ENCODE results near the gene CSTB. TPM values are rescaled to one million over a fixed set of nuclear protein-coding genes. Genes with fewer than 3 reads are reported as not detected.

Gene CSTB
- total RNA-seq, 1 donor from 2014 or later = 27.7 TPM

DNA sequence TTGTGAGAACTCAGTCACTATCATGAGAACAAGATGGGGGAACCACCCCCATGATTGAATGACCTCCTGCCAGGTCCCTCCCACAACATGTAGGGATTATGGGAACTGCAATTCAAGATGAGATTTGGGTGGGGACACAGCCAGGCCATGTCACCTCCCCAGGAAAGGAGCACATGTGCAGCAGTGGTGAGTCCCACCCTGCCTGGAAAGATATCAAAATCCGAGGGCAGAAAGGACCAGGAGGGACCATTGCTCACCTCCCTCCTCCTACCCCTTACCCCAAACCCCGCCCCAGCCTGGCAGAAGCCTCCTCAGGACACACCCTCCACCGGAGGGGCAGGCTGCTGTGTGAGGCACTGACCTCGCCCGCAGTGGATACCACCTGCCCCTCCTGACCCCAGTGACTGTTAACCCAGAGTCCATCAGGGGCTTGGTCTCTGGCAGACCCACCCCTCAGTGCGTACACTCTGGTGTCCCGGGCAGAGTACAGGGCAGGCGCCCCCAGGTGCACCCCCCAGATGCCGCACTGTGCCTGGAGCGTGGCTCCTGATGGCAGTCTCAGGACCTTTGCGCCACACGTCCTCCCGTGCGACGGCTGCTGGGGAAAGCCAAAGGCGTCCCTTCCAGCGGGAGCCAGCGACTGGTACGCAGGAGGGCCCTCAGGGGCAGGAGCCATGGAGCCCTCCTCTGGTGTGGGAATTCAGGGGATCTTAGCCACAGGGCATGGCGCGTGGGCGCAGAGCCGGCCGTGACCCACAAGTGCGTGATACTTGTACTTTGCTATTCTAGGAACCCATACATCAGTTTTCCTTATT lies 36.3 kb downstream of the CSTB start:
- Histone ChIP-seq H3K27me3 (ENCODE audit: insufficient read depth, low read length) (no peaks in the 10 kb centered on the region), H3K4me2 (ENCODE audit: low read length) (no peak overlapping the region), H3K27ac (ENCODE audit: low read depth, low read length) (no peak overlapping the region), H3K4me3 (ENCODE audit: insufficient read depth, low read depth, low read length) (no peak overlapping the region), H3K4me1 (ENCODE audit: insufficient read depth, low read length) (peaks cover 8% of the 10 kb centered on the region), H4K20me1 (ENCODE audit: insufficient read depth, low read length) (peaks cover 76% of the 10 kb centered on the region), H3K79me2 (ENCODE audit: insufficient read depth, low read length) (peaks cover 18% of the 10 kb centered on the region), H2AFZ (ENCODE audit: low read depth, low read length) (no peak overlapping the region), H3K36me3 (ENCODE audit: insufficient read depth, low read length) (peaks cover 3% of the 10 kb centered on the region), H3K9me3 (ENCODE audit: insufficient read depth, low read depth, low read length) (peaks cover 4% of the 10 kb centered on the region), H3K9ac (ENCODE audit: low read length) (no peak overlapping the region)
- Mint-ChIP-seq H3K4me3 (ENCODE audit: unreplicated experiment) (no peak overlapping the region), H3K27ac (ENCODE audit: unreplicated experiment) (no peak overlapping the region), H3K9me3 (ENCODE audit: unreplicated experiment) (peaks cover 2% of the 10 kb centered on the region), H3K4me1 (ENCODE audit: low read depth, unreplicated experiment) (peaks cover 10% of the 10 kb centered on the region), H3K36me3 (ENCODE audit: low read depth, unreplicated experiment) (peaks cover 33% of the 10 kb centered on the region), H3K27me3 (ENCODE audit: low read depth, unreplicated experiment) (no peaks in the 10 kb centered on the region)
- DNase-seq (ENCODE audit: low read depth) = no peak
- no peak for FAIRE-seq
- TF ChIP-seq, protein P1, sequence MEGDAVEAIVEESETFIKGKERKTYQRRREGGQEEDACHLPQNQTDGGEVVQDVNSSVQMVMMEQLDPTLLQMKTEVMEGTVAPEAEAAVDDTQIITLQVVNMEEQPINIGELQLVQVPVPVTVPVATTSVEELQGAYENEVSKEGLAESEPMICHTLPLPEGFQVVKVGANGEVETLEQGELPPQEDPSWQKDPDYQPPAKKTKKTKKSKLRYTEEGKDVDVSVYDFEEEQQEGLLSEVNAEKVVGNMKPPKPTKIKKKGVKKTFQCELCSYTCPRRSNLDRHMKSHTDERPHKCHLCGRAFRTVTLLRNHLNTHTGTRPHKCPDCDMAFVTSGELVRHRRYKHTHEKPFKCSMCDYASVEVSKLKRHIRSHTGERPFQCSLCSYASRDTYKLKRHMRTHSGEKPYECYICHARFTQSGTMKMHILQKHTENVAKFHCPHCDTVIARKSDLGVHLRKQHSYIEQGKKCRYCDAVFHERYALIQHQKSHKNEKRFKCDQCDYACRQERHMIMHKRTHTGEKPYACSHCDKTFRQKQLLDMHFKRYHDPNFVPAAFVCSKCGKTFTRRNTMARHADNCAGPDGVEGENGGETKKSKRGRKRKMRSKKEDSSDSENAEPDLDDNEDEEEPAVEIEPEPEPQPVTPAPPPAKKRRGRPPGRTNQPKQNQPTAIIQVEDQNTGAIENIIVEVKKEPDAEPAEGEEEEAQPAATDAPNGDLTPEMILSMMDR (IDR thresholded peaks at IDR 0.05; ENCODE audit: insufficient read depth, low read depth, low read length) = no peak
- no peak for TF ChIP-seq EZH2 (IDR thresholded peaks at IDR 0.05; ENCODE audit: insufficient read depth, low read length)

DNA sequence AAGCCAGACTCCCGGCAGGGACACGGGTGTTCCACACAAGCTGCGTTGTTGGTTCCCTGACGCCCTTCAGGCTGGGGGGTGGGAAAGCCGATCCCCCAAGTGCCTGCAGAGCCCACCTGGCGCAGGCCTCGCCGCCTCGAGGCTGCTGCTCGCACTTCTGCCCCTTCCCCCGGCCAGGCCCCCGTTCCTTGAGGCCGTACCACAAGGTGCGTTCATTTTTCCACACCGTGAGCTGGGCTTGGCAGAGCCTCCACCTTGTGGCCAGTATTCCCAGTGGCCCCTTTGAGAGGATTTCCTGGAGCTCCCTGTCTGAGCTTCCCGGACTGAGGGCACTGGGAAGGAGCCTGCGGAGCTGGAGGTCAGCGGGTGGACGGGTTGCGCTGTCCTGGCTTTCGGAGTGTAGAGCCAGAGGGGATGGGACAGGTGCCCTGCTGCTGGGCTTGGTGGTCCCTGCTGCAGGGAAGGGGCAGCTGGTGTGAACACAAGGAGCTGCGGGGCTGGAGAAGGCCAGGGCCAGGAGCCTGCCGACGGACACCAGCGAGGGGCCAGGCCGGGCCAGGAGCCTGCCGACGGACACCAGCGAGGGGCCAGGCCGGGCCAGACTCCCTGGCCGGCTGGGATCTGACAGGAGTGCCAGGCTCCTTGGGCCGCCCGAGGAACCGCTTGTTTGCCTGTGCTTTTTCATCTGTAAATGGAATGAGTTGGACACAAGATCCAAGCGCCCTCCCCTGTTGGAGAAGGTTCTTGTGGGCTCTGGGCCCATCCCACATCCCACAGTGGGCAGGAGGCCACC lies 38.8 kb downstream of the CSTB start:
- Histone ChIP-seq H3K4me3 (ENCODE audit: insufficient read depth, low read depth, low read length) (no peak overlapping the region), H4K20me1 (ENCODE audit: insufficient read depth, low read length) (peaks cover 90% of the 10 kb centered on the region)

More for the DNA sequence above, 38.8 kb downstream of the CSTB start:
- H3K4me1 Mint-ChIP-seq (ENCODE audit: low read depth, unreplicated experiment) = peaks cover 27% of the 10 kb centered on the region
- H3K36me3 Mint-ChIP-seq (ENCODE audit: low read depth, unreplicated experiment) = peaks cover 29% of the 10 kb centered on the region
- no peak for DNase-seq (ENCODE audit: low read depth)
- H3K36me3 ChIP-seq (ENCODE audit: insufficient read depth, low read length) = no peaks in the 10 kb centered on the region
- H3K9me3 Mint-ChIP-seq (ENCODE audit: unreplicated experiment) = peaks cover 2% of the 10 kb centered on the region
- no peak for FAIRE-seq
- H3K27me3 Mint-ChIP-seq (ENCODE audit: low read depth, unreplicated experiment) = no peaks in the 10 kb centered on the region
- no peak overlapping the region for H3K27ac ChIP-seq (ENCODE audit: low read depth, low read length)
- H3K79me2 ChIP-seq (ENCODE audit: insufficient read depth, low read length) = peaks cover 34% of the 10 kb centered on the region
- H3K9ac ChIP-seq (ENCODE audit: low read length) = no peak overlapping the region
- no peak overlapping the region for H3K27ac Mint-ChIP-seq (ENCODE audit: unreplicated experiment)
- no peak for TF ChIP-seq EZH2 (IDR thresholded peaks at IDR 0.05; ENCODE audit: insufficient read depth, low read length)
- TF ChIP-seq, protein P1 (IDR thresholded peaks at IDR 0.05; ENCODE audit: insufficient read depth, low read depth, low read length) = no peak
- peaks cover 30% of the 10 kb centered on the region for H3K4me1 ChIP-seq (ENCODE audit: insufficient read depth, low read length)
- no peak overlapping the region for H3K4me2 ChIP-seq (ENCODE audit: low read length)
- H3K27me3 ChIP-seq (ENCODE audit: insufficient read depth, low read length) = no peaks in the 10 kb centered on the region
- no peak overlapping the region for H2AFZ ChIP-seq (ENCODE audit: low read depth, low read length)
- peaks cover 4% of the 10 kb centered on the region for H3K9me3 ChIP-seq (ENCODE audit: insufficient read depth, low read depth, low read length)
- H3K4me3 Mint-ChIP-seq (ENCODE audit: unreplicated experiment) = no peak overlapping the region
